B cell (primary cell): Measurements from ENCODE around the gene NRG2. TPM values are rescaled to one million over a fixed set of nuclear protein-coding genes. Genes with fewer than 3 reads are reported as not detected.

ENCODE experiments used
- ATAC-seq: fragments of 200-7000 bp; cut with Tn5 transposase; one replicate; pipeline ENCODE4 v1.10.0; 2021; ENCODE audit warnings: low read depth, mild to moderate bottlenecking, moderate number of reproducible peaks, moderate library complexity
- CTCF ChIA-PET: fragments of 350-600 bp; sonication (Branson Sonifier 250); formaldehyde crosslinking; loops from one replicate; lab custom pipeline; 2021; ENCODE audit warnings: antibody characterized with exemption, inconsistent platforms; lab: Charles Lee
- POLR2A ChIA-PET: fragments of 350-600 bp; sonication (Branson Sonifier 250); formaldehyde crosslinking; loops from one replicate; lab custom pipeline; 2021; ENCODE audit warnings: antibody characterized with exemption; lab: Charles Lee
- DNase-seq: peaks from one replicate; pipeline ENCODE4 v3.0.0; 2013
- H2AFZ ChIP-seq: 2 replicates; pipeline ENCODE4 v1.6.1; 2012; ENCODE audit warnings: mild to moderate bottlenecking, low read depth, low read length; ENCODE audit not compliant: insufficient read depth, poor library complexity, severe bottlenecking
- H3K27ac ChIP-seq, 2 donors: 1 replicate in 1 of 2; 2 replicates in 1 of 2; pipeline ENCODE4 v1.5.1; 2012 to 2013; ENCODE audit warnings: low read length in 2 of 2, mild to moderate bottlenecking in 2 of 2, moderate library complexity in 1 of 2
- H3K27me3 ChIP-seq, 4 experiments: fragments of 200-600 bp in 1 of 4; sonication (generic) in 1 of 4; replicated peaks in 1 of 4; 1 replicate in 2 of 4; 2 replicates in 2 of 4; pipeline versions ENCODE4 v1.6.1 to v1.7.0; 2013 to 2016; ENCODE audit warnings: low read length in 3 of 4, mild to moderate bottlenecking in 2 of 4, mixed read lengths in 1 of 4, moderate library complexity in 1 of 4; ENCODE audit not compliant: insufficient read depth in 4 of 4, control insufficient read depth in 3 of 4; ENCODE audit errors: control extremely low read depth in 1 of 4
- H3K36me3 ChIP-seq, 2 experiments: replicated peaks in 1 of 2; 1 replicate in 1 of 2; 2 replicates in 1 of 2; pipeline versions ENCODE4 v1.6.1 to v1.7.1; 2013; ENCODE audit warnings: low read length in 1 of 2; ENCODE audit not compliant: insufficient read depth in 2 of 2, control insufficient read depth in 1 of 2; ENCODE audit errors: control extremely low read depth in 1 of 2, extremely low read depth in 1 of 2
- H3K4me1 ChIP-seq, 2 donors: fragments of 200-600 bp in 1 of 2; sonication (generic) in 1 of 2; 1 replicate in 1 of 2; 2 replicates in 1 of 2; pipeline versions ENCODE4 v1.5.1 to v1.6.1; 2013 to 2017; ENCODE audit warnings: low read length in 2 of 2; ENCODE audit not compliant: control insufficient read depth in 2 of 2, insufficient read depth in 2 of 2
- H3K4me2 ChIP-seq: replicated peaks from 2 replicates; pipeline ENCODE3; 2012; ENCODE audit warnings: mild to moderate bottlenecking, low read depth, low read length; ENCODE audit not compliant: poor library complexity, severe bottlenecking
- H3K4me3 ChIP-seq, 5 experiments: fragments of 200-600 bp in 1 of 5; sonication (generic) in 1 of 5; 1 replicate in 3 of 5; 2 replicates in 2 of 5; pipeline versions ENCODE4 v1.5.1 to v1.7.0; 2011 to 2016; ENCODE audit warnings: low read length in 4 of 5, mild to moderate bottlenecking in 4 of 5, low read depth in 2 of 5, control low read depth in 1 of 5, moderate library complexity in 1 of 5; ENCODE audit not compliant: insufficient read depth in 1 of 5; ENCODE audit errors: control extremely low read depth in 1 of 5, extremely low read depth in 1 of 5
- H3K79me2 ChIP-seq: fragments of 200-600 bp; sonication (generic); one replicate; pipeline ENCODE4 v1.6.0; 2016; ENCODE audit warnings: low read length; ENCODE audit not compliant: control insufficient read depth, insufficient read depth
- H3K9ac ChIP-seq: fragments of 200-600 bp; sonication (generic); 2 replicates; pipeline ENCODE4 v1.6.1; 2017; ENCODE audit warnings: mild to moderate bottlenecking, low read length, moderate library complexity
- H3K9me3 ChIP-seq, 3 donors: one replicate each; pipeline versions ENCODE4 v1.6.1 to v1.7.1; 2013; ENCODE audit warnings: low read length in 2 of 3; ENCODE audit not compliant: control insufficient read depth in 2 of 3, insufficient read depth in 1 of 3; ENCODE audit errors: control extremely low read depth in 1 of 3
- H4K20me1 ChIP-seq: 2 replicates; pipeline ENCODE4 v1.6.0; 2012; ENCODE audit warnings: mild to moderate bottlenecking, low read length; ENCODE audit not compliant: insufficient read depth, control insufficient read depth, poor library complexity, severe bottlenecking
- H3K27ac Mint-ChIP-seq: one replicate; pipeline ENCODE4 v1.8.0; 2021; ENCODE audit warnings: mixed read lengths
- H3K27me3 Mint-ChIP-seq: one replicate; pipeline ENCODE4 v1.8.0; 2021; ENCODE audit warnings: mixed read lengths
- H3K4me1 Mint-ChIP-seq: one replicate; pipeline ENCODE4 v1.8.0; 2021; ENCODE audit warnings: mixed read lengths
- H3K4me3 Mint-ChIP-seq: one replicate; pipeline ENCODE4 v1.8.0; 2021; ENCODE audit warnings: mixed read lengths
- H3K9me3 Mint-ChIP-seq: one replicate; pipeline ENCODE4 v1.8.0; 2022; ENCODE audit warnings: mixed read lengths; ENCODE audit not compliant: insufficient read depth
- CTCF ChIP-seq: fragments of 200-600 bp; IDR thresholded peaks from one replicate; pipeline ENCODE4 v1.8.0; 2022; ENCODE audit warnings: antibody characterized with exemption, mild to moderate bottlenecking
- EZH2 ChIP-seq: IDR thresholded peaks from 2 replicates; pipeline ENCODE4 v1.6.1; 2012; ENCODE audit warnings: borderline replicate concordance, low read depth, mild to moderate bottlenecking, moderate library complexity, low read length; ENCODE audit not compliant: insufficient read depth, poor library complexity, severe bottlenecking
- WGBS: methylation state at CpG from one replicate; pipeline ENCODE4 v1.1.5; 2013; ENCODE audit warnings: missing lambda C conversion rate; ENCODE audit not compliant: insufficient coverage; 5-methylcytosine and 5-hydroxymethylcytosine counted together
- intact Hi-C: fragments of 100-400 bp; cut with micrococcal nuclease; formaldehyde crosslinking; loops from one replicate; pipeline ENCODE4 v1.10.0; 2022
- polyA plus RNA-seq: library from polyadenylated mRNA; depleted of rRNA; stranded (reverse); fragments of >200 nt; gene quantifications from 2 replicates; pipeline ENCODE4 v1.2.3, GENCODE V29; 2012
- total RNA-seq, 2 donors: library from RNA; stranded (reverse); fragments of 120-200 nt in 1 of 2; gene quantifications; 1 replicate in 1 of 2; 2 replicates in 1 of 2; pipeline versions ENCODE4 v1.2.3 to v1.2.4, GENCODE V29; 2013 to 2022

Gene NRG2
- total and polyA plus RNA-seq, 2 donors (not counting 1 experiment from before 2014, with no cell fraction given), result 0.13 to 0.15 TPM

GRCh38 chr5:139903795-139904565 is 139.1 kb downstream of the NRG2 start:
- ATAC-seq (peak; percentile 24), DNase-seq (peak; percentile 30)
- H3K4me1 Mint-ChIP-seq, result peaks cover 10% of the 10 kb centered on the region
- Histone ChIP-seq H3K9ac (peak overlapping the region; percentile 53), H3K36me3 (no peaks in the 10 kb centered on the region), H3K79me2 (no peaks in the 10 kb centered on the region), H3K4me1 (peaks cover 18 to 20% of the 10 kb centered on the region in 2 donors), H3K4me3 (peak overlapping the region in 3 of 5 experiments; percentile 23 to 51 (median 41)), H4K20me1 (no peaks in the 10 kb centered on the region), H3K9me3 (peaks cover 0 to 7% (median 0%) of the 10 kb centered on the region in 3 donors), H2AFZ (peak overlapping the region; percentile 46), H3K27me3 (peaks cover 0 to 71% (median 33%) of the 10 kb centered on the region in 4 experiments), H3K27ac (no peak overlapping the region), H3K4me2 (peak overlapping the region; percentile 75)
- ChIA-PET CTCF (no interaction called here), POLR2A (no interaction called here)
- no peaks in the 10 kb centered on the region for H3K9me3 Mint-ChIP-seq
- 2% methylated on average over 87 of the region's 89 CpGs for WGBS
- peak overlapping the region; percentile 64 for H3K4me3 Mint-ChIP-seq
- intact Hi-C loops, result no loop called here
- TF ChIP-seq CTCF, result no peak
- no peak for TF ChIP-seq EZH2
- no peak overlapping the region for H3K27ac Mint-ChIP-seq
- H3K27me3 Mint-ChIP-seq, result peaks cover 26% of the 10 kb centered on the region

- Mint-ChIP-seq H3K27me3 (peaks cover 31% of the 10 kb centered on the region), H3K27ac (no peak overlapping the region), H3K9me3 (no peaks in the 10 kb centered on the region), H3K4me1 (peaks cover 10% of the 10 kb centered on the region), H3K4me3 (peak overlapping the region; percentile 64)
- no peaks in the 10 kb centered on the region for H3K79me2 ChIP-seq
- H2AFZ ChIP-seq, result peak overlapping the region; percentile 46
- no peak for ATAC-seq
- H4K20me1 ChIP-seq, result no peaks in the 10 kb centered on the region
- peak overlapping the region; percentile 53 for H3K9ac ChIP-seq
- H3K27ac ChIP-seq, result no peak overlapping the region
- TF ChIP-seq CTCF (no peak), EZH2 (no peak)
- H3K27me3 ChIP-seq, result peaks cover 0 to 71% (median 33%) of the 10 kb centered on the region in 4 experiments
- intact Hi-C loops, result no loop called here
- H3K4me1 ChIP-seq, result peaks cover 18 to 20% of the 10 kb centered on the region in 2 donors
- no peak for DNase-seq
- WGBS, result 8% methylated on average over 14 of the region's 14 CpGs
- POLR2A ChIA-PET, result no interaction called here
- peak overlapping the region in 2 of 5 experiments; percentile 23 to 41 for H3K4me3 ChIP-seq
- H3K36me3 ChIP-seq, result no peaks in the 10 kb centered on the region
- H3K4me2 ChIP-seq, result peak overlapping the region; percentile 75
- H3K9me3 ChIP-seq, result peaks cover 0 to 7% (median 0%) of the 10 kb centered on the region in 3 donors
- CTCF ChIA-PET, result no interaction called here
These were observed 139.7 kb downstream of the NRG2 start for GRCh38 chr5:139903450-139903794.
